ENCODE measurements around the gene TOP1. TPM values are rescaled to one million over a fixed set of nuclear protein-coding genes. Genes with fewer than 3 reads are reported as not detected.

TOP1 gene
- total RNA-seq, 4 donors from 2014 or later, result 27.6 to 70.6 (median 40.4) TPM

DNA sequence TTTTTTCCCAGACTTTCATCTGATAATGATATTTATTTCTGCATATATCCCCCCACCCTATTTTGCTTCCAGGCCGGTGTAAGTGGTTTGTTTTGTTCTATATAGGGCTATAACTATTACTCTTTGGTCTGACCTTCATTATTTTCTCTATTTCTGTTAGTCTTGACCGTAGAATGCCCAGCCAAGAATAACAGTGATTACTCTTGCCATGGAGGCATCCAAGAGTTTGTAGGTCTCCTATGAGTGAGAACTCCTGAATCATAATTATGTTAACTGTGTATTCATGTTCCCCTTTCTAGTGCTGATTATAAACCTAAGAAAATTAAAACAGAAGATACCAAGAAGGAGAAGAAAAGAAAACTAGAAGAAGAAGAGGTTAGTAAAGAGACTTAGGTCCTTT, 52.2 kb downstream of the TOP1 start:
- no peak for DNase-seq (ENCODE audit: low spot score)
- no peak for ATAC-seq (ENCODE audit: low FRiP score)
- TF ChIP-seq, protein P1, sequence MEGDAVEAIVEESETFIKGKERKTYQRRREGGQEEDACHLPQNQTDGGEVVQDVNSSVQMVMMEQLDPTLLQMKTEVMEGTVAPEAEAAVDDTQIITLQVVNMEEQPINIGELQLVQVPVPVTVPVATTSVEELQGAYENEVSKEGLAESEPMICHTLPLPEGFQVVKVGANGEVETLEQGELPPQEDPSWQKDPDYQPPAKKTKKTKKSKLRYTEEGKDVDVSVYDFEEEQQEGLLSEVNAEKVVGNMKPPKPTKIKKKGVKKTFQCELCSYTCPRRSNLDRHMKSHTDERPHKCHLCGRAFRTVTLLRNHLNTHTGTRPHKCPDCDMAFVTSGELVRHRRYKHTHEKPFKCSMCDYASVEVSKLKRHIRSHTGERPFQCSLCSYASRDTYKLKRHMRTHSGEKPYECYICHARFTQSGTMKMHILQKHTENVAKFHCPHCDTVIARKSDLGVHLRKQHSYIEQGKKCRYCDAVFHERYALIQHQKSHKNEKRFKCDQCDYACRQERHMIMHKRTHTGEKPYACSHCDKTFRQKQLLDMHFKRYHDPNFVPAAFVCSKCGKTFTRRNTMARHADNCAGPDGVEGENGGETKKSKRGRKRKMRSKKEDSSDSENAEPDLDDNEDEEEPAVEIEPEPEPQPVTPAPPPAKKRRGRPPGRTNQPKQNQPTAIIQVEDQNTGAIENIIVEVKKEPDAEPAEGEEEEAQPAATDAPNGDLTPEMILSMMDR (IDR thresholded peaks at IDR 0.05), result no peak

DNA sequence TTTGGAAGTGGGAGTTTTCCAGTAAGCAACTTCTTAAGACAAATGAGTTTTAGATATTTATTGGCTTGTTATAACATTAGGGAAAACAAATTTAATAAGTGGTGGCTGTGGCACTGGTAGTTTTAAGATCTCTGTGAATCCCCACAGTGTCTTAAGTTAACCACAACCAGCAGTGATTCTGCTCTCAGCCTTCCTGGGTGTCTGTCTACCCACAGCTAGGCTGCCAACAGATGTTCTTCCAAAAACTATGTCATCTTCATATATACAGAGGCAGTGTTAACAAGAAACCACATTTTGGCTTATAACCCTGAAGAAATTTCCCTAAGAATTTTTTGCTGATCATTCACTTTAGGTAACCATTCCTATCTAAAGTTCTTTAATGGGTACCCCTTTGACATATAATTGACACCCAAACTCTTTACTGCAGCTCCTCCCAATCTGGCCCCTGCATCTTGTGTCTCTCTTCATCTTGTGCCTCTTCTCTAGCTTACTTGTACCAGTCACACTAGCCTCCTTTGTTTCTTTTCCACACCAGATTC, 52.7 kb downstream of the TOP1 start:
- TF ChIP-seq, protein P1 (IDR thresholded peaks at IDR 0.05), result no peak
- no peak for ATAC-seq (ENCODE audit: low FRiP score)
- no peak for DNase-seq (ENCODE audit: low spot score)

DNA sequence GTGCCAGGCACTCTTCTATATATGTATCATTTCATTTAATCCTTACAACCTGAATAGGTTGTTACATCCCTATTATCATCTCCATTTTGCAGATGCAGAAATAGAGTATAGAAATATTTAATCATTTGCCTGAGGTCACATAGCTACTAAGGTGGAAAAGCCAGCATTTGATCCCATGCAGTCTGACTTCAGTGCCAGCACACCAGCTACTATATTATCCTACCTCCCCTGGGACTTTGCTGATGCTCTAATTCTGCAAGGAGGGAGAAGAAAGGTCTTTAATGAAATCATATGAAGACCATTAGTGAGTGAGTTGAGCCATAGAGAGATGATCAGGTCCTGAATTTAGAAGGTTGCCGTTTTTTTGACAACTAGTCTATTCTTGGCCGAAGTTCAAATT, 53.7 kb downstream of the TOP1 start:
- ATAC-seq (ENCODE audit: low FRiP score) (no peak), DNase-seq (ENCODE audit: low spot score) (no peak)

DNA sequence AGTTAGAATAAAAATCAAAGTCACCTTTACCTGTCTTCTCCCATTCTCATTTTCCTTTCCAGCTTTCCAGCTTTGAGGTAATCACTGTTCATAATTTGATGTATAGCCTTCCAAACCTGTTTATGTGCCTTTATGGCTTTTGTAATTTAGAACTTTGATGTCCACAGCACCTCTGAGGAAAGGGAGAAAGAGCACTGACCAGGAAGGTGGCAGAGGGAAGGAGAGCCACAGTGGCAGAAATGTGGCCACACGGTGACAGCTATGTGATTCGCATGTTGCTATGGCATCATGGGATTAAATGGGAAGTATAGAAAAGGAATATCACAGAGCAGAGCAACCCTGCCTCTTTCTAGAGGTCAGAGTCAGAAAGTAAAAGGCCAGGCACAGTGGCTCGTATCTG, 57.0 kb downstream of the TOP1 start:
- ATAC-seq (ENCODE audit: low FRiP score) (no peak), DNase-seq (ENCODE audit: low spot score) (no peak)
- TF ChIP-seq, protein P1 (IDR thresholded peaks at IDR 0.05), result no peak

More for the DNA sequence above, 53.7 kb downstream of the TOP1 start:
- TF ChIP-seq, protein P1 (IDR thresholded peaks at IDR 0.05), result no peak

DNA sequence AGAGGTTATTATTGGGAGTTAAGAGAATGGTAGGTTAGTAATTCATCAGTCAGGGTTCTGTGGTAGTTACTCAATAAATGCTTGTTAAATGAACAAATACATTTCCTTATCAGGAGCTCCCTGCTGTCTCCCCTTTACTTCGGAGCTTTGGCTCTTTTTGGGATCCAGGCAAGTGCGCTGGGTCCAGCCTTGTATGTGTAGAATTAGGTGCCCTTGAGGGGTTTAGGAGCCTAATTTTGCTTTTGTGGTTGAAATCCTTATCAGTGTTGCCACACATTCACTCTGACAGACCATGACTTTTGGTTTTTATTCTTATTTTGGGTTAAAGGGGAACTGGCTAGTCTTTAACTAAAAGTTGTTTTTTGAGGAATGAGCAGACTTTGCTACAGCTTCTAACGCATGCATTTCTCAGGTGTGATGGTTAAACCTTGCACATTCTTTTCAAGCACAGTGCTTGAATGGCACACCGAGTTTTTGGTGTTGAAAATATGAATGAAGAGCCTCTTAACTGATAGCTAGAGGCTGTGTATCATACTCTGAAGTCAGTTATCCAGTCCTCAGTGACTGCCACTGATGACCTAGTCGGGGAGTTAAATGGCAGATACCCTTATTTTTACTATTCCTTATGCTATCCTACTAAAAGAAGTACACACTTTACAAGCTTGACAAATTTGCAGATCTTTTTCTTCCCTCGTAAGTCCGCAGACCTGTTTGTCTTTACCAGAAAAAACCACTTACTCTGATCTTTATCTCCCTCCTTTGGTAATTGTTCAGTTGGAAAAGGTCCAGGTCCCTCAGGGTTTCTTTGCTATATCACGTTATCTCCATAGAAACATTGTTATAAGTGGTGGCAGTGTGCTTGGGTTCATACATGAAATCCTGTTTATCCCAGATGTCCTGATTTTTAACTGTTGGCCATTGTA, 58.0 kb downstream of the TOP1 start:
- no peak for DNase-seq (ENCODE audit: low spot score)
- TF ChIP-seq, protein P1 (IDR thresholded peaks at IDR 0.05), result no peak
- ATAC-seq (ENCODE audit: low FRiP score), result no peak

DNA sequence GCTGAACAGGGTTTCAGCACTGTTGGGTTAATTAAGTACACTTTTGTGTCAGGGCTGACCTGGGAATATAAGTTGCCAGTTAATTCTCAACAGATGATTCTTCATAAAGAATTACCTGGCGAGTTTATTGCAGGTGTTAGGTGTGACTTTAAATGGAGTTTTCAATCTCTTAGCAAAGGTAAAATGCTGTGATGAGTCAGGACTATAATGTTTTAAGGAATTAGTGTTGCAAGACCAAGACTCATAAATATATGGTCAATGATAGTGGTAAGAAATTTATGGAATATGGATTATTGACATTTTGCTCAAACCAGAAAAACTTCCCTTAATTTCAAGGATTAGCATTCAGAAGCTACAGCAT, 58.7 kb downstream of the TOP1 start:
- DNase-seq (ENCODE audit: low spot score) (no peak), ATAC-seq (ENCODE audit: low FRiP score) (no peak)
- TF ChIP-seq, protein P1 (IDR thresholded peaks at IDR 0.05), result no peak

DNA sequence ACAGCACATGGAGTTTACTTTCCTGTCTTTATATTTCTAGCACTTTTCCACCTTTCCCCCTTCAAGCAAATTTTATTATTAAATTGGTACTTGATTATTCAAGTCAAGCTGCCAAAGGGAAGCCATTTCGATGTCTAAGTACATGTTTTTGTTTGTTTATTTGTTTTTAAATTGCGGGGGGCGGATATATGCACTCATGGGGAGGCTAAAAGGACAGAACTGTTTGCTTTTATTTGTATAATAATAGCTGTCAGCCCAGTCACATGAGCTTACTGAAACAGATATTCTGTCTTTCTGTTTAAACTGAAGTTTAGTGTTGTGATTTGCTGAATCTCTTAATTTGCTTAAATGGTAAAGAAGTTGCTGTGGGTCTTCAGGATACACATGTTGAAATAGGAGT, 59.2 kb downstream of the TOP1 start:
- no peak for ATAC-seq (ENCODE audit: low FRiP score)
- DNase-seq (ENCODE audit: low spot score), result no peak
- TF ChIP-seq, protein P1 (IDR thresholded peaks at IDR 0.05), result no peak

Measured in omental fat pad (tissue), 4 donors.